ENCODE data around the gene LRRFIP1.
"Not testable (repeated sequence)": the region's sequence is repeated elsewhere in the genome, so short reads cannot be mapped to it uniquely, and the experiment has no call there.

Gene LRRFIP1

GRCh38 chr2:237597196-237598145 lies 29.9 kb upstream of the LRRFIP1 start:
- DNase-seq, result no peak

- DNase-seq, result no peak
These were observed 28.7 kb upstream of the LRRFIP1 start for GRCh38 chr2:237598468-237599208.

- no peak for DNase-seq
These were observed 27.8 kb upstream of the LRRFIP1 start for GRCh38 chr2:237599465-237600110.

GRCh38 chr2:237600205-237600846 lies 27.1 kb upstream of the LRRFIP1 start:
- DNase-seq, result no peak

GRCh38 chr2:237601453-237602116 lies 25.8 kb upstream of the LRRFIP1 start:
- no peak for DNase-seq

GRCh38 chr2:237602409-237602808 lies 25.0 kb upstream of the LRRFIP1 start:
- no peak for DNase-seq

GRCh38 chr2:237603049-237603717 lies 24.2 kb upstream of the LRRFIP1 start:
- DNase-seq, result no peak

- DNase-seq, result no peak
These were observed 23.5 kb upstream of the LRRFIP1 start for GRCh38 chr2:237603718-237604362.

- no peak for DNase-seq
These were observed 23.0 kb upstream of the LRRFIP1 start for GRCh38 chr2:237604391-237604790.

GRCh38 chr2:237604960-237605359 lies 22.4 kb upstream of the LRRFIP1 start:
- DNase-seq, result no peak

- not testable (repeated sequence) for DNase-seq
These were observed 20.9 kb upstream of the LRRFIP1 start for GRCh38 chr2:237606522-237606921.

- DNase-seq, result no peak
These were observed 14.6 kb upstream of the LRRFIP1 start for GRCh38 chr2:237612527-237613357.

GRCh38 chr2:237613679-237614078 lies 13.7 kb upstream of the LRRFIP1 start:
- no peak for DNase-seq

GRCh38 chr2:237614151-237614720 lies 13.2 kb upstream of the LRRFIP1 start:
- DNase-seq, result no peak

GRCh38 chr2:237615631-237616249 lies 11.6 kb upstream of the LRRFIP1 start:
- no peak for DNase-seq

- DNase-seq, result no peak
These were observed 11.0 kb upstream of the LRRFIP1 start for GRCh38 chr2:237616373-237616733.

- DNase-seq, result no peak
These were observed 10.4 kb upstream of the LRRFIP1 start for GRCh38 chr2:237616734-237617586.

- no peak for DNase-seq
These were observed 9.8 kb upstream of the LRRFIP1 start for GRCh38 chr2:237617587-237617982.

- no peak for DNase-seq
These were observed 8.9 kb upstream of the LRRFIP1 start for GRCh38 chr2:237618449-237618848.

Measured in COR-L47 (cell line).